ENCODE data around the gene CACNA1C.

Gene CACNA1C

GRCh38 chr12:2057795-2058408 lies 5.1 kb downstream of the CACNA1C start:
- no peak for DNase-seq (ENCODE audit: low read depth)
- H3K4me3 ChIP-seq (ENCODE audit: low read length), result no peak overlapping the region
- TF ChIP-seq CTCF (IDR thresholded peaks at IDR 0.05; ENCODE audit: insufficient read depth, low read depth, low read length, missing control alignments), result no peak

GRCh38 chr12:2058837-2059236 lies 6.0 kb downstream of the CACNA1C start:
- TF ChIP-seq CTCF (IDR thresholded peaks at IDR 0.05; ENCODE audit: insufficient read depth, low read depth, low read length, missing control alignments), result no peak
- no peak for DNase-seq (ENCODE audit: low read depth)
- no peak overlapping the region for H3K4me3 ChIP-seq (ENCODE audit: low read length)

- DNase-seq (ENCODE audit: low read depth), result no peak
- no peak for TF ChIP-seq CTCF (IDR thresholded peaks at IDR 0.05; ENCODE audit: insufficient read depth, low read depth, low read length, missing control alignments)
- H3K4me3 ChIP-seq (ENCODE audit: low read length), result no peak overlapping the region
Observed at GRCh38 chr12:2061402-2061801, 8.6 kb downstream of the CACNA1C start.

GRCh38 chr12:2064071-2064507 lies 11.3 kb downstream of the CACNA1C start:
- no peak overlapping the region for H3K4me3 ChIP-seq (ENCODE audit: low read length)
- no peak for DNase-seq (ENCODE audit: low read depth)
- no peak for TF ChIP-seq CTCF (IDR thresholded peaks at IDR 0.05; ENCODE audit: insufficient read depth, low read depth, low read length, missing control alignments)

GRCh38 chr12:2068653-2069052 lies 15.9 kb downstream of the CACNA1C start:
- no peak for TF ChIP-seq CTCF (IDR thresholded peaks at IDR 0.05; ENCODE audit: insufficient read depth, low read depth, low read length, missing control alignments)
- no peak for DNase-seq (ENCODE audit: low read depth)
- no peak overlapping the region for H3K4me3 ChIP-seq (ENCODE audit: low read length)

- no peak overlapping the region for H3K4me3 ChIP-seq (ENCODE audit: low read length)
- no peak for DNase-seq (ENCODE audit: low read depth)
- TF ChIP-seq CTCF (IDR thresholded peaks at IDR 0.05; ENCODE audit: insufficient read depth, low read depth, low read length, missing control alignments), result no peak
Observed at GRCh38 chr12:2070440-2071045, 17.8 kb downstream of the CACNA1C start.

- no peak overlapping the region for H3K4me3 ChIP-seq (ENCODE audit: low read length)
- TF ChIP-seq CTCF (IDR thresholded peaks at IDR 0.05; ENCODE audit: insufficient read depth, low read depth, low read length, missing control alignments), result no peak
- DNase-seq (ENCODE audit: low read depth), result no peak
Observed at GRCh38 chr12:2074792-2075191, 22.0 kb downstream of the CACNA1C start.

Data from epithelial cell of esophagus (primary cell).